Adipose tissue (tissue), 3 donors: ENCODE measurements around the gene POU2AF1. TPM values are rescaled to one million over a fixed set of nuclear protein-coding genes. Genes with fewer than 3 reads are reported as not detected.
"Not testable (repeated sequence)": the region's sequence is repeated elsewhere in the genome, so short reads cannot be mapped to it uniquely, and the experiment has no call there.

Experiments
- H3K27ac ChIP-seq: one replicate; pipeline ENCODE4 v1.5.1; 2013; ENCODE audit warnings: low read depth, low read length
- WGBS, 3 donors: extraction: QIAGEN DNeasy Blood & Tissue Kit; methylation state at CpG; one replicate each; pipeline ENCODE4 v1.1.7; 2013; 5-methylcytosine and 5-hydroxymethylcytosine counted together
- polyA plus RNA-seq, 3 donors: library from polyadenylated mRNA; stranded (reverse); fragments of 200-250 nt; gene quantifications; one replicate each; pipeline ENCODE4 v1.2.3, GENCODE V29; 2013
- donor health status: healthy with polysubstance abuse.
- donor health status: Bipolar disorder and iron deficiency.
- donor health status: healthy.

POU2AF1 gene
- polyA plus RNA-seq, 3 donors = 0.51 to 0.55 TPM; not detected in 1

DNA sequence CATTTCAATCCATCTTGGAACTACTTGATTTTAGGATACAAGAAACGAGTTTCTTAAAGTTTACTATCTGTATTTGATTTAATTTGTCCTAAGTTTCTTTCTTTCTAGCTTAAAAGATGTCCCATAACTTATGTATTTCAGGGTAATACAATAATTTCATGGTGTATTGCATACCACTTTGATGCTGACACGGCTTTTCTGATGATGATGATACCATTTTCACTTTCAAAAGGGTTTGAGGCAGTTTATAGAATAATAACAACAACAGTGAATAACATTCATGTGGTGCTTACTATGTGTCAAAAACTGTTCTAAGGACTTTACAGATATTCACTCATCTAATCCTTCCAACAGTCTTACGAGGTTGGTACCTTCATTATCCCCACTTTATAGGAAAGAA, 33.2 kb upstream of the POU2AF1 start:
- no peak overlapping the region for H3K27ac ChIP-seq
- 84 to 86% (median 84%) methylated on average over 3 of the region's 3 CpGs for WGBS, 3 donors

DNA sequence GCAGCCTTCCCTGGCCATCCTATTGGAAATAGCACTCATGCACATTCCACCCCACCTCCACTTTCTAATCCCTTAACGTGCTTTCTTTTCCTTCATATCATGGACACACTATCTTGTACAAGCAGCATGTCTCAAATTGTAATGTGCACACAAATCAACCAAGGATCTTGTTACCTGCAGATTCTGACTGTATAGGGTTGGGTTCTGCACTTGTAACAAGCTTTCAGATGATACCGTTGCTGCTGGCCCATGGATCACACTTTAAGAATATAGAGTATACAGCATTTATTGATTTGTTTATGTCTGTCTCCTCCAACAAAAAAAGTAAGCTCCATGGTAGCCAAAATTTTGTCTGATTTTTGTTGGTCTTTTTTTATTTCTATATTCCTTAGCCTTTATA, 32.4 kb upstream of the POU2AF1 start:
- H3K27ac ChIP-seq = no peak overlapping the region
- WGBS, 3 donors = 48 to 94% (median 49%) methylated on average over 1 to 2 of the region's 2 CpGs

DNA sequence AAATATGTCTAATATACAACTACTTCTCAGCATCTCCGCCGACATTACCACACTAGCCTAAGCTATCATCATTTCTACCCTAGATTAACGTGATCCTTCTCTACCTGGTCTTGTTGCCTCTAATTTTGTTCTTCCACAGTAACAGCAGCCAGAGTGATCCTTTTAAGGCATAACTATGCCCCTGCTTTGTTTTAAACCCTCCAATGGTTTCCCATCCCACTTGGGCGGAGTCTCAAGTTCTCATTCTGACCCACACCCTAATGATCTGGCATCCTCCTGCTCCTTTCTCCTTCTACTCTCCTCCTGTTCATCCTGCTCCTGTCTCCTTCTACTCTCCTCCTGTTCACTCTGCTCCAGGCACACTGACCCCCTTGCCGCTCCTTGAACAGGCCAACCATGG, 31.9 kb upstream of the POU2AF1 start:
- no peak overlapping the region for H3K27ac ChIP-seq
- WGBS, 3 donors = 95 to 99% (median 98%) methylated on average over 5 of the region's 5 CpGs

DNA sequence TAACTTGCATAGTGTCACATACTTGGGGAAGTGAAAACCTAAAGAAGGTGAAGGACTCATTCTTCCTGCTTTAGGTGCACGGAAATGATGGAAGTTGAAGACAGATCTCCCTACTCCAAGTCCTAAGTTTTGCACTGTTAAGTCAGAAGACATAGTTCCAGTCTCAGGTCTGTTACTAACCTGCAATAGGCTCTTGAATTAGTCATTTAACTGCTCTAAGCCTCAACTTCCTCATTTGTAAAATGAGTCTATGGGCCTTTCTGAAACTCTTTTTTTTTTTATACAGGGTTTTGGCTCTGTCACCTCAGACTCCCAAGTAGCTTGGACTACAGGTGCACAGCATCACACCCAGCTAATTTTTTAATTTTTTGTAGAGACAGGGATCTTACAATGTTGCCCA, 30.8 kb upstream of the POU2AF1 start:
- no peak overlapping the region for H3K27ac ChIP-seq
- WGBS, 3 donors = 53 to 89% (median 57%) methylated on average over 1 of the region's 1 CpG

DNA sequence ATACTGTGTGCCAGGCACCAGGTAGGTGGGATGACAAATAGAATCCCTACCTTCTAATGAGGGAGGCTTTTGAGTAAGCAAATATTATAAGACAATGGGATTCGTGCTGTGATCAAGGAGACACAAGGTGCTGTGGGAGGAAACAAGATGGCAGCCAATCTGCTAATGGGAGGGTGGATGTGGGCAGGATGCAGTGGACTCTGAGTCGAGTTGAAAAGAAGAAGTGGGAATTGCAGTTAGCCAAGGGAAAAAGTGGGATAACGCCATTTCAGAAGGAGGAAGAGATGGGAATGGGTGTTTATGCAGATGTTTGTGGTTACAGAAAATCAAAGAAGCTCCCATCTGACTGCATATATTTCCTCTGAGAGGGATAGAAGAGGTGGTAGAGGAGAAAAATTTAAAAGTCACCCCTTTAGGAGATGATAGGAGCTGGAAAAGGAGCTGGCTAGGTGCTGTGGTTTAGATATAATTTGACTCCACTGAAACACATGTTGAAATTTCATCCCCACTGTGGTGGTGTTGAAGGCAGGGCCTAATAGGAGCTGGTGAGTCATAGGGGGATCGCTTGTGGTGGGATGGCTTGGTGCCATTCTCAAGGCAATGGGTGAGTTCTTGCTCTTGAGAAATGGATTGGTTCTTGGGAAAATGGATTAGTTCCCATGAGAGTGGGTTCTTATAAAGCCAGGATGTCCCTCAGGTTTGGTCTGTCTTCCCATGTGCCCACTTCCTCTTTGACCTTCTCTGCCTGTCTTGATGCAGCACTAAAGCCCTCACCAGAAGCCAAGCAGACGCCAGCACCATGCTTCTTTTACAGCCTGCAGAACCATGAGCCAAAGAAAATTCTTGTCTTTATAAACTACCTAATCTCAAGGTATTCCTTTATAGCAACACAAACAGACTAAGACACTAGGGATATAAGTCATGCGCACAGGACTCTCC, 30.0 kb upstream of the POU2AF1 start:
- whole genome bisulfite sequencing, 3 donors = 65 to 91% (median 71%) methylated on average over 6 of the region's 6 CpGs

DNA sequence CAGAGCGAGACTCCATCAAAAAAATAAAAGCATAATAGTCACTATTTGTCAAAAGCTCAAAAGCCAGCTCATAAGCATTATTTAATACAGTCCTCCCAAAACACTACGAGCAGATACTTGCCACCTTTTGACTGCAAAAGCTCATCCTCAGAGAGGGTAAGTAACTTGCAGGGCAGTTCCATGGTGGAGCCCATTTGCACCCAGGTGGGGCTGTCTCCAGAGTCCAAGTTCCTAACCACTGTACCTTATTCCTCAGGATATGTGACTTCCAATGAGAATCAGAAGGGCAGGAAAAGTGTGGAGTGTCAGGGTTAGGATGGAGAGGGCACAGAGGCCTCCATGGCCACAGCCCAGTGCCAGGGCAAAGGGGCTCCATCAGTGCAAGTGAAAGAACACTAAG, 28.6 kb upstream of the POU2AF1 start:
- 95 to 96% (median 95%) methylated on average over 2 of the region's 2 CpGs for WGBS, 3 donors

More for the DNA sequence above, 30.0 kb upstream of the POU2AF1 start:
- no peak overlapping the region for H3K27ac ChIP-seq

DNA sequence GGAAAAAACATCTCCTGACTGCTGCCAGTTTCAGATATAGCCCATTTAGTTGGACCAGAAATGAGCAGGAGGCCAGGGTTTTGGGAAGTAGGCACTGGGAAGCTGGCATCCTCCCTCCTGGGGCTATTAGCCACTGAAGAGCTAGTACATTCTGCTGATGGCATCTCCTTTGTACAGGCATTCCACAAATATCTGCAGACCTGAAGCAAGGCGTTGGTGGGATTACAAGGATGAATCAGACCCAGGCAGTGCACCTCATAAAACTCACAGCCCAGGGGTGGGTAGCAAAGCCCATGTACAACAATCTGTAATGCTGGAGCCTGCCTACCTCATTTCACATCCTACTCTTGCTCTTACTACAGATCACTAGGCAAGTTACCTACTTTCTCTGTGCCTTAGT, 27.5 kb upstream of the POU2AF1 start:
- 59 to 84% (median 67%) methylated on average over 1 of the region's 1 CpG for WGBS, 3 donors
- H3K27ac ChIP-seq = no peak overlapping the region

More for the DNA sequence above, 28.6 kb upstream of the POU2AF1 start:
- H3K27ac ChIP-seq = no peak overlapping the region

DNA sequence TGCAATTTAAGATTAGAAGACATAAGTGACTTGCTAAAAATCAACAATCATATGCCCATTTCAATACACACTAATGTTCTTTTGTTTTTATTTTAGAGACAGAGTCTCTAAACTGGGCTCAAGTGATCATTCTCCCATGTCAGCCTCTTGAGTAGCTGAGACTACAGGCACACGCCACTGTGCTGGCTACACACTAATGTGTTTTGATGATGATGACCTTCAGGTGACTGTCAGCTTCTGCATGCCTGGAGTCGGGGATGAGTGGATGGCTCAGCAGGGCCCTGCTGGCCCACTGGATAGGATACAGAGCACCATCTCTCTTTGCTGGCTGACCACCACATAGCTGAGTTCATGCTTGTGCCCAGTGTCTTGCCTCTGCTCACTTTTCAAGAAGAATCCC, 27.0 kb upstream of the POU2AF1 start:
- WGBS, 3 donors = 65 to 92% (median 84%) methylated on average over 2 of the region's 2 CpGs

DNA sequence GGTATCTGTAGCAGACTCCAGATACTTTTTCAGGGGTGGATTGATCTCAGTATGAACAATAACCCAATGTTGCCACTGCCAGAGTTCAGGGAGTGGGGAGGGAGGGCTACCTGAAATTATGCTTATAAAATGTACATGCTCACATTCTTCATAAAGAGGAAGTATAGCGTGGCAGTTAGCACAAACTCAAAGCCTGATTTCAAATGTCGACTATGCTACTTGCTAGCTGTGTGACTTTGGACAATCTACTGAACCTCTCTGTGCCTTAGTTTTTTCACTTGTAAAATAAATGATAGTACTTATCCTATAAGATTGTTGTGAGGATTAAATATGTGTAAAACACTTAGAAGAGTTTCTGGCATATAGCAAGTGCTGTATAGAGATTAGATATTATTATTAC, 26.5 kb upstream of the POU2AF1 start:
- no peak overlapping the region for H3K27ac ChIP-seq
- 88 to 94% (median 91%) methylated on average over 2 of the region's 2 CpGs for WGBS, 3 donors

More for the DNA sequence above, 27.0 kb upstream of the POU2AF1 start:
- no peak overlapping the region for H3K27ac ChIP-seq

DNA sequence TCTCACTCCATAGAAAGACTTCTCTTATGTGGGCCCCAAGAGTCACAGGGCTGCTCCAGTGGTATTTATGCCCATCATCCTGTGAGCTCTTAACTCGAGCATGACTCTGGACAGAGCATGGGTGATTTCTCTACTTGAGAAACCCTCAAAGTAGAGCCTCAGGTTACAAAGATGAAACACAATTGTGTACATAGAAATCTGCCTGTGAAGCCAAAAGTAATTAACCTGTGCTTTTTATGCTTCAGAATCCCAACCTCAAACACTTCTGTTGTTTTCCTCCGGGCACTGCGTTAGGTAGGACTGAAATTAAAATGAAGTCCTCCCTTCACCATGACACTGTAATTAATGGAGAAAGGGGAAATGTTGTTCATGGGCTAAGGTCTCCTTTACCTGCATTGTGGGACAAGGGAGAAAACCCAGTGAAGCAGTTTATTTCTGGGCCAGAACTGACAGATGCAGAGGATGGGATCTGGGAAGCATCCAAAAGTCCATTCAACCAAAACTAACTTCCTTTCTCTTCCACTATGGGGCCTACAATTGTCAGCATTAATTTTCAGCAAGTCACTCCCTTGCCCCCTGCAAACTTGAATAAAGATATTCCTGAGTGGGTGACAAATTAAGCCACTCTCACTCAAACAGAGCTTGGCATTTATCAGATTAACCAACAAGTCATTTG, 24.1 kb upstream of the POU2AF1 start:
- 92 to 97% (median 92%) methylated on average over 3 of the region's 3 CpGs for WGBS, 3 donors
- H3K27ac ChIP-seq = no peak overlapping the region

DNA sequence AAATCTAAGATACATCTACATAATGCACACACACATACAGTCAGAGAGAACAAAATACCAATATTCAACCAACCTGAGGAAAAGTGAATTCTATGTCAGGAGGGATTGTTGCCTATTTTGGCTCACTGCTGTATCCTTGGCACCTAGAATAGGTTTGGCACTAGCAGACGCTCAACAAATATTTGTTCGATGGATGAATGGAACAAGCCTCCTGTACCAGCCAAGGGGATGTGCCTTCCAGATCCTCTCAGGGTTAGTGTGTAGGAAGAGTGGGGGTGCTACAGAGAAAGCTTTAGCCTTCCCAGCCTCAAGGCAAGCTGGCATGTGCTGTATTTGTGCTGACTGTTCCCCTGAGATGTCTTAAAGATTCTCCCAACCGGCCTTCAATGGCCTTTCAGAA, 23.3 kb upstream of the POU2AF1 start:
- WGBS, 3 donors = 26 to 84% (median 80%) methylated on average over 3 of the region's 3 CpGs
- no peak overlapping the region for H3K27ac ChIP-seq

DNA sequence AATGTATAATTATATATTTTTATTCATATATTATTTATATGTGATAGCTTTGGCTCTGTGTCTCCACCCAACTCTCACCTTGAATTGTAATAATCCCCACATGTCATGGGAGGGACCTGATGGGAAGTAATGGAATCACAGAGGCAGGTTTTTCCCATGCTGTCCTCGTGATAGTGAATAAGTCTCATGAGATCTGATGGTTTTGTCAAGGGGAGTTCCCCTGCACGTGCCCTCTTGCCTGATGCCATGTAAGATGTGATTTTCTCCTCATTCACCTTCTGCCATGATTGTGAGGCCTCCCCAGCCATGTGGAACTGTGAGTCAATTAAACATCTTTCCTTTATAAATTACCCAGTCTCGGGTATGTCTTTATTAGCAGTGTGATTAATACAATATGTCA, 22.9 kb upstream of the POU2AF1 start:
- 70 to 83% (median 82%) methylated on average over 3 of the region's 3 CpGs for WGBS, 3 donors
- not testable (repeated sequence) for H3K27ac ChIP-seq

DNA sequence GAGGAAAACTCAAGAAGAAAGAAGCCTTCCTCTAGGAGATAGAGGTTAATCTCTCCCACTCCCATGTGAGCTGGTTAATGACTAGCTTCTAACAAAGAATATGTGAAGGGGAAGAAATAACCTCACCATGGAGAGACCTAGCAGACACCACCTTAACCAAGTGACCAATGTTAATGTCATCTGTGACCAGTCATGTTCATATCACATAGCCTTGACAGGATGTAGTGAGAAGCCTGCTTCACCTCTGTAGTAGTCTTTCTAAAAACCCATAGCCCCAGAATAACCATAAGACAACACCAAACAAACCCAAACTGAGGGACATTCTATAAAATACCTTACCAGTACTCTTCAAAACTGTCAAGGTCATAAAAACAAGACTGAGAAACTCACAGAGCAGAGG, 21.5 kb upstream of the POU2AF1 start:
- H3K27ac ChIP-seq = no peak overlapping the region

DNA sequence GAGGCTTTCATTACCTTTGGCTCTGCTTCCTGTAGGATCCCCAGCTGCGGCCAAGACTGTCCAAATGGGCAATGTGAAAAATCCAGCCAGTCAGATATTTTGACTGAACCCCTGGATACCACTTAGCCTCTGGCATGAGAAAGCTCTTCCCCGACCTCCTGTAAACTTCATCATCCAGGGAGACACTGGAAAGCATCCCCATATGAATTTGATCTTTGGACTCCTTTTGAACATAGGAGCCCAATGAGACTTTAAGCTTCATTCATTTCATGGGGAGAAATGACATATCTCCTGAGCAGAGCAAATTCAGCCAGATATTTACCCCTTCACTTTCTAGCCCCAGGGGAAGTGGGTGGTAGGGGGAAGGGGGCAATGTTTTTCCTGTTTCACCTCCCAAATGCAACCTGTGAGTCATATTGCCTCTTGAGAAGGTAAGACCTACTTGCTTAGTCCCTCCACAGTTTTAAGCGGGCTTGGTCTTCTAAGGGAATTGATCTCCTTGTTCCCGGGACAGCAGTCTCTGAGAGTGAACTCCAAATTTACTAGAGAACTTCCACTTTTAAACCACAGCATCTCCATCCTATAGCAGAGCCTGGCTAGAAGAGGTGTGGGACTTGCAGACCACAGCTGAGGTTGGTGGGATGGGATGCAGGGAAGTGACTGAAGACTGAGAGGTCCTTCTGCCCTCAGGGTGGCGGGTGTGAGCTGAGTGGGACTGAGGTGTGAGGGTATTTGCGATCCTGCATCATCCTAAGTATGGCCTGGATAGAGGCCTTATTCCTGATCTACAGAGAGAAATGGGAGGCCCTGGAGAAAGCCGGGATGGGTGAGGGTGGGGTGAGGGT, 20.3 kb upstream of the POU2AF1 start:
- WGBS, 3 donors = 92 to 97% (median 92%) methylated on average over 7 of the region's 7 CpGs
- H3K27ac ChIP-seq = no peak overlapping the region

DNA sequence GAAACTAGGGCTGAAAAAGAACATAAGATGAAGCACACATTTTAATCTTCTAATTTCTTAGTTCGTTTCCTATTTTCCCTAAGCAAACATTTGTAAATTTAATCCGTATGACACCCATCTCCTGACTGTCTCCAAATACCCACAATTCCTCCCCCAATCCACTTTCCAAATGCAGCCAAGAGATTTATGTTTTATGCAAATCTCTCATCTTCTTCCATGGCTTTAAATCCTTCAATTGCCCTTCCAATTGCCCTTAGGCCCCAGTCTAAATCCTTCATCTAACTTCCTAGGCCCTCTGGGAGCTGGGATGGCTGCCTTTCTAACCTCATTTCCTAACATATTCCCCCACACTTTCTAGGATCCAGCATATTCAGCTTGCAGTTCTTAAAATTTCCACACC, 18.0 kb upstream of the POU2AF1 start:
- 62 to 67% (median 63%) methylated on average over 2 of the region's 2 CpGs for WGBS, 3 donors

DNA sequence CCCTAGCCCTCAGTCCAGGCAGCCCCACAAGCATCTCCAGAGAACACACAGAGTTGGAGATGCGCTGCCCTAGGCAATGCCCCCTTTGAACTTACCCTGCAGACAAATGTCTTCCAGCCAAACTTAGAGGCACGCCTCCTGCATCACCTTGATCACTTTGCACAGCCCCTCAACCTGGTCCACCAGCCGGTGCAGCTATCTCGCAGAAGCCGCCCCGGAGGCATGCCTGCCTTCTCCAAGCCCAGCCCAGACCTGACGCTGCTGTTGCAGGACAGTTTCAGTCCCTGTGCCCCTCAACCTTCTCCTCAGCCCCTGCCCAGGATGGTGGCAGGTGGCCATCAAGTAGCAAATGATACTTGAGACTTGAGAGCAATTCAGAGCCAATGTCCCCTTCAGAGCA, 16.7 kb upstream of the POU2AF1 start:
- 96 to 98% (median 97%) methylated on average over 7 of the region's 7 CpGs for WGBS, 3 donors
- H3K27ac ChIP-seq = no peak overlapping the region

More for the DNA sequence above, 18.0 kb upstream of the POU2AF1 start:
- H3K27ac ChIP-seq = no peak overlapping the region

DNA sequence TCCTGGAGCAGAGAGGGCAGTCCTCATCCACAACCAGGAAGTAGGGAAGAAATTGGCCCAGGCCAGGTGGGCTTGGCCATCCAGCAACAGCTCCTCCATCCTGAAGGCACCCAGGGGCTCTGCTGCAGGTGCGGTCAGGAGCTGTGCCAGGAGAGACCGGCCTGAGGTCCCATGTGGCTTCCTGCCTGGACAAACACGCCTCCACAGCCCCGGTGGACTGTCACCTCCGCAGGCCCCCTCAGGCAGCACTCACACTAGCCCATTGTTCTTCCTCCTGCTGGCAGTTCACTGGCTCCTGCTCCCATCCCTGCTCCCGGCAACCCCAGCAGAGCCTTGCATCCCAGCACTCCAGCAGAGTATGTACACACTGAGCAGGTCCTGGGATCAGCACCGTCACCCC, 16.0 kb upstream of the POU2AF1 start:
- 59 to 87% (median 80%) methylated on average over 7 of the region's 7 CpGs for WGBS, 3 donors

DNA sequence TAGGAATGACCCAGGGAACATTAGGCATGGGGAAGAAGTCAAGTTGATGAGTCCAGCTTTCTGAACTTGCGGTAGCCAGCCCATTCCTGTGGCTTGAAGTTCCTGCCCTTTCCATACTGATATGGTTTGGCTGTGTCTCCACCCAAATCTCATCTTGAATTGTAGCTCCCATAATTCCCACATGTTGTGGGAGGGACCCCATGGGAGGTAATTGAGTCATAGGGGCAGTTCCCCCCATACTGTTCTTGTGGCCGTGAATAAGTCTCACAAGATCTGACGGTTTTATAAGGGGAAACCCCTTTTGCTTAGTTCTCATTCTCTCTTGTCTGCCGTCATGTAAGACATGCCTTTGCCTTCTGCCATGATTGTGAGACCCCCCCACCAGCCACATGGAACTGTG, 15.1 kb upstream of the POU2AF1 start:
- H3K27ac ChIP-seq = not testable (repeated sequence)
- 51 to 71% (median 60%) methylated on average over 4 of the region's 4 CpGs for WGBS, 3 donors

More for the DNA sequence above, 16.0 kb upstream of the POU2AF1 start:
- H3K27ac ChIP-seq = no peak overlapping the region

DNA sequence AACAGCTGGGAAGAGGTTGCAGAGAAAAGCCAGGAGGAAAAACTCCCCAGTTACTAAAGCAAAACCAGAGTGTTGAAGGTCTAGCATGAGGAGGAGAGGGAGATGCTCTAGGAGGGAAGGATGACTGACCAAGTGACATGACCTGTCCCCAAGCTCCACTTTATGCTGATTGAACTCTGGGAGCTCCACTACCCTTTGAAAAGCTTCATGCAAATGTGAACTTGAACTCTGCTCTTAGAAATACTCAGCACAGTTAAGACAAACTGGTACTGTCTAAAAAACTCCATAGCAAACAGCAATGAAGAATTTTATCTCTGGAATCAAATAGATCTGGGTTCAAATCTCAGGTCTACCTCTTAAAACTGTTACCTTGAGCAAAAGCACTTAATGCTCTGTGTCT, 14.5 kb upstream of the POU2AF1 start:
- H3K27ac ChIP-seq = no peak overlapping the region
